Tibial artery (tissue), 4 donors: ENCODE data around the gene FASN.

Experiments used
- DNase-seq, 2 donors: peaks; one replicate each; pipeline ENCODE4 v3.0.0-alpha.2; 2019
- H3K27ac ChIP-seq, 2 donors: fragments of 200-600 bp; sonication (generic) in 1 of 2; 1 replicate in 1 of 2; 2 replicates in 1 of 2; pipeline ENCODE4 v1.5.1; 2018 to 2019; ENCODE audit warnings: mild to moderate bottlenecking in 1 of 2
- H3K27me3 ChIP-seq, 2 donors: fragments of 200-600 bp; sonication (generic) in 1 of 2; one replicate each; pipeline versions ENCODE4 v1.5.1 to v1.6.0; 2016 to 2019
- H3K36me3 ChIP-seq, 3 donors: fragments of 200-600 bp; sonication (generic) in 2 of 3; one replicate each; pipeline ENCODE4 v1.5.1; 2016 to 2019; ENCODE audit warnings: mild to moderate bottlenecking in 2 of 3
- H3K4me1 ChIP-seq, 4 donors: fragments of 200-600 bp; sonication (generic) in 2 of 4; 1 replicate in 3 of 4; 2 replicates in 1 of 4; pipeline ENCODE4 v1.5.1; 2016 to 2019
- H3K4me3 ChIP-seq, 2 donors: fragments of 200-600 bp; sonication (generic) in 1 of 2; 1 replicate in 1 of 2; 2 replicates in 1 of 2; pipeline ENCODE4 v1.5.1; 2018 to 2019; ENCODE audit warnings: mild to moderate bottlenecking in 2 of 2
- H3K9me3 ChIP-seq, 3 donors: fragments of 200-600 bp; sonication (generic) in 1 of 3; one replicate each; pipeline ENCODE4 v1.5.1; 2016 to 2019
- CTCF ChIP-seq, 2 experiments: fragments of 200-600 bp in 1 of 2; fragments of 450-650 bp in 1 of 2; IDR thresholded peaks; one replicate each; pipeline ENCODE4 v1.5.1; 2017 to 2019; ENCODE audit warnings: antibody characterized with exemption in 2 of 2, mild to moderate bottlenecking in 1 of 2, moderate library complexity in 1 of 2
- intact Hi-C: fragments of 100-400 bp; cut with DNase I; formaldehyde crosslinking; loops from one replicate; pipeline ENCODE4 v1.15.0; 2023; ENCODE audit warnings: low total_unique reads

FASN gene

GRCh38 chr17:82114872-82115271 lies 16.8 kb upstream of the FASN start:
- H3K4me1 ChIP-seq: no peaks in the 10 kb centered on the region
- H3K27me3 ChIP-seq: no peaks in the 10 kb centered on the region
- intact Hi-C loops: no loop called here
- H3K4me3 ChIP-seq: no peak overlapping the region
- no peak for TF ChIP-seq CTCF (IDR thresholded peaks at IDR 0.05)
- no peak for DNase-seq
- H3K27ac ChIP-seq: no peak overlapping the region
- no peaks in the 10 kb centered on the region for H3K9me3 ChIP-seq
- peaks cover 3 to 38% (median 18%) of the 10 kb centered on the region in 3 donors for H3K36me3 ChIP-seq

- Histone ChIP-seq H3K4me1 (no peaks in the 10 kb centered on the region), H3K27me3 (no peaks in the 10 kb centered on the region), H3K27ac (no peak overlapping the region), H3K9me3 (no peaks in the 10 kb centered on the region), H3K36me3 (peaks cover 3 to 38% (median 18%) of the 10 kb centered on the region in 3 donors), H3K4me3 (no peak overlapping the region)
- intact Hi-C loops: no loop called here
- no peak for DNase-seq
- no peak for TF ChIP-seq CTCF (IDR thresholded peaks at IDR 0.05)
These were observed 16.4 kb upstream of the FASN start for GRCh38 chr17:82114447-82114846.

GRCh38 chr17:82113941-82114340 lies 15.9 kb upstream of the FASN start:
- H3K4me3 ChIP-seq: no peak overlapping the region
- no peaks in the 10 kb centered on the region for H3K27me3 ChIP-seq
- no peak for TF ChIP-seq CTCF (IDR thresholded peaks at IDR 0.05)
- H3K4me1 ChIP-seq: no peaks in the 10 kb centered on the region
- H3K27ac ChIP-seq: no peak overlapping the region
- no peak for DNase-seq
- intact Hi-C loops: no loop called here
- no peaks in the 10 kb centered on the region for H3K9me3 ChIP-seq
- H3K36me3 ChIP-seq: peaks cover 3 to 38% (median 18%) of the 10 kb centered on the region in 3 donors

GRCh38 chr17:82113422-82113821 lies 15.4 kb upstream of the FASN start:
- Histone ChIP-seq H3K27me3 (no peaks in the 10 kb centered on the region), H3K9me3 (no peaks in the 10 kb centered on the region), H3K36me3 (peaks cover 3 to 37% (median 18%) of the 10 kb centered on the region in 3 donors), H3K27ac (no peak overlapping the region), H3K4me3 (no peak overlapping the region), H3K4me1 (no peaks in the 10 kb centered on the region)
- no peak for TF ChIP-seq CTCF (IDR thresholded peaks at IDR 0.05)
- intact Hi-C loops: no loop called here
- DNase-seq: no peak

- Histone ChIP-seq H3K9me3 (no peaks in the 10 kb centered on the region), H3K27ac (no peak overlapping the region), H3K27me3 (no peaks in the 10 kb centered on the region), H3K4me1 (peaks cover 0 to 2% (median 0%) of the 10 kb centered on the region in 4 donors), H3K36me3 (peaks cover 3 to 32% (median 18%) of the 10 kb centered on the region in 3 donors), H3K4me3 (no peak overlapping the region)
- no peak for DNase-seq
- TF ChIP-seq CTCF (IDR thresholded peaks at IDR 0.05): no peak
- intact Hi-C loops: no loop called here
These were observed 14.9 kb upstream of the FASN start for GRCh38 chr17:82112914-82113311.
